H1 (cell line): ENCODE measurements around the gene MCF2L.
A peak's percentile ranks its signal among the peaks of the same experiment; 100 is the strongest.

Experiments used
- ATF2 ChIP-seq: IDR thresholded peaks from 2 replicates; pipeline ENCODE4 v1.6.1; 2012; ENCODE audit warnings: low read length, inconsistent platforms
- BACH1 ChIP-seq: IDR thresholded peaks from 2 replicates; pipeline ENCODE4 v1.6.1; 2012; ENCODE audit warnings: low read length, improper control_type of control experiment
- CEBPB ChIP-seq: IDR thresholded peaks from 2 replicates; pipeline ENCODE4 v1.6.1; 2012; ENCODE audit warnings: low read depth, low read length
- GTF2F1 ChIP-seq: IDR thresholded peaks from 2 replicates; pipeline ENCODE4 v1.6.1; 2012; ENCODE audit warnings: low read depth, low read length, improper control_type of control experiment, borderline replicate concordance
- MAX ChIP-seq: IDR thresholded peaks from 2 replicates; pipeline ENCODE4 v1.6.1; 2012; ENCODE audit warnings: inconsistent platforms
- POLR2A ChIP-seq, 2 experiments: IDR thresholded peaks; 1 replicate in 1 of 2; 2 replicates in 1 of 2; pipeline ENCODE4 v1.6.1; 2011; ENCODE audit warnings: low read depth in 2 of 2, low read length in 2 of 2, mild to moderate bottlenecking in 2 of 2; ENCODE audit errors: control extremely low read depth in 1 of 2
- POLR2AphosphoS5 ChIP-seq: IDR thresholded peaks from 2 replicates; pipeline ENCODE4 v1.6.1; 2011; ENCODE audit warnings: low read depth, low read length
- RXRA ChIP-seq: IDR thresholded peaks from 2 replicates; pipeline ENCODE4 v1.6.1; 2011; ENCODE audit warnings: low read depth, mild to moderate bottlenecking, low read length, moderate library complexity; ENCODE audit not compliant: insufficient read depth
- SIN3A ChIP-seq, 2 experiments: IDR thresholded peaks in 1 of 2; conservative IDR thresholded peaks in 1 of 2; 2 replicates each; pipeline ENCODE4 v1.6.1; 2011 to 2012; ENCODE audit warnings: low read length in 2 of 2, improper control_type of control experiment in 1 of 2, low read depth in 1 of 2, mild to moderate bottlenecking in 1 of 2
- USF2 ChIP-seq: IDR thresholded peaks from 2 replicates; pipeline ENCODE4 v1.6.1; 2011; ENCODE audit warnings: low read length, improper control_type of control experiment
- TF ChIP-seq, protein P1 (sequence below), 3 experiments: IDR thresholded peaks; 1 replicate in 2 of 3; 2 replicates in 1 of 3; pipeline versions ENCODE4 v1.5.1 to v1.6.1; 2011; ENCODE audit warnings: low read length in 3 of 3, mild to moderate bottlenecking in 3 of 3, inconsistent platforms in 2 of 3, low read depth in 1 of 3, moderate library complexity in 1 of 3; ENCODE audit not compliant: insufficient read depth in 1 of 3; ENCODE audit errors: control extremely low read depth in 1 of 3

GRCh38 chr13:112943309-112944125 is 25.5 kb upstream of the MCF2L start:
- TF ChIP-seq, protein P1, sequence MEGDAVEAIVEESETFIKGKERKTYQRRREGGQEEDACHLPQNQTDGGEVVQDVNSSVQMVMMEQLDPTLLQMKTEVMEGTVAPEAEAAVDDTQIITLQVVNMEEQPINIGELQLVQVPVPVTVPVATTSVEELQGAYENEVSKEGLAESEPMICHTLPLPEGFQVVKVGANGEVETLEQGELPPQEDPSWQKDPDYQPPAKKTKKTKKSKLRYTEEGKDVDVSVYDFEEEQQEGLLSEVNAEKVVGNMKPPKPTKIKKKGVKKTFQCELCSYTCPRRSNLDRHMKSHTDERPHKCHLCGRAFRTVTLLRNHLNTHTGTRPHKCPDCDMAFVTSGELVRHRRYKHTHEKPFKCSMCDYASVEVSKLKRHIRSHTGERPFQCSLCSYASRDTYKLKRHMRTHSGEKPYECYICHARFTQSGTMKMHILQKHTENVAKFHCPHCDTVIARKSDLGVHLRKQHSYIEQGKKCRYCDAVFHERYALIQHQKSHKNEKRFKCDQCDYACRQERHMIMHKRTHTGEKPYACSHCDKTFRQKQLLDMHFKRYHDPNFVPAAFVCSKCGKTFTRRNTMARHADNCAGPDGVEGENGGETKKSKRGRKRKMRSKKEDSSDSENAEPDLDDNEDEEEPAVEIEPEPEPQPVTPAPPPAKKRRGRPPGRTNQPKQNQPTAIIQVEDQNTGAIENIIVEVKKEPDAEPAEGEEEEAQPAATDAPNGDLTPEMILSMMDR (IDR thresholded peaks at IDR 0.05; ENCODE audit: control extremely low read depth in 1 of 3, insufficient read depth in 1 of 3, low read depth in 1 of 3, low read length in 3 of 3): no peak
- TF ChIP-seq POLR2A (IDR thresholded peaks at IDR 0.05; ENCODE audit: control extremely low read depth in 1 of 2, low read depth in 2 of 2, low read length in 2 of 2) (no peak), BACH1 (no peak), RXRA (no peak), ATF2 (no peak), CEBPB (no peak), SIN3A (conservative IDR thresholded peaks at IDR 0.05 in 1 of 2, IDR thresholded peaks at IDR 0.05 in 1 of 2; ENCODE audit: low read depth in 1 of 2, low read length in 2 of 2) (no peak), GTF2F1 (no peak), USF2 (no peak), POLR2AphosphoS5 (no peak), MAX (0 out of 2 replicates have a peak, but pooled peaks have one; percentile 27)
